Parathyroid adenoma (tissue), 2 donors: ENCODE data around the gene ADCY5.

Source experiments
- H2AFZ ChIP-seq: fragments of 300-600 bp; sonication (generic); one replicate; pipeline ENCODE4 v1.7.0; 2017; ENCODE audit warnings: antibody characterized with exemption, mild to moderate bottlenecking
- H3K27ac ChIP-seq: fragments of 300-600 bp; sonication (generic); one replicate; pipeline ENCODE4 v1.7.0; 2017
- H3K27me3 ChIP-seq: fragments of 300-600 bp; sonication (generic); one replicate; pipeline ENCODE4 v1.7.0; 2017; ENCODE audit warnings: low read length; ENCODE audit not compliant: control insufficient read depth, insufficient read depth
- H3K36me3 ChIP-seq: fragments of 300-600 bp; sonication (generic); one replicate; pipeline ENCODE4 v1.7.0; 2017; ENCODE audit warnings: low read length; ENCODE audit not compliant: control insufficient read depth, insufficient read depth
- H3K4me1 ChIP-seq: fragments of 300-600 bp; sonication (generic); one replicate; pipeline ENCODE4 v1.7.0; 2017; ENCODE audit warnings: control low read depth
- H3K4me2 ChIP-seq: fragments of 300-600 bp; sonication (generic); one replicate; pipeline ENCODE4 v1.7.0; 2017; ENCODE audit warnings: low read length
- H3K4me3 ChIP-seq: fragments of 300-600 bp; sonication (generic); one replicate; pipeline ENCODE4 v1.7.0; 2017; ENCODE audit warnings: low read depth, low read length
- H3K79me2 ChIP-seq: fragments of 300-600 bp; sonication (generic); one replicate; pipeline ENCODE4 v1.7.0; 2017; ENCODE audit warnings: control low read depth
- H3K9ac ChIP-seq: fragments of 300-600 bp; sonication (generic); one replicate; pipeline ENCODE4 v1.7.0; 2017; ENCODE audit warnings: mild to moderate bottlenecking
- H3K9me3 ChIP-seq: fragments of 300-600 bp; sonication (generic); one replicate; pipeline ENCODE4 v1.7.0; 2017; ENCODE audit warnings: low read length; ENCODE audit not compliant: control insufficient read depth
- TF ChIP-seq, protein P1 (sequence below): fragments of 300-600 bp; sonication (generic); IDR thresholded peaks from one replicate; pipeline ENCODE4 v1.7.0; 2017; ENCODE audit warnings: antibody characterized with exemption, mild to moderate bottlenecking
- donor health status: primary hyperparathyroidism.

ADCY5 gene

DNA sequence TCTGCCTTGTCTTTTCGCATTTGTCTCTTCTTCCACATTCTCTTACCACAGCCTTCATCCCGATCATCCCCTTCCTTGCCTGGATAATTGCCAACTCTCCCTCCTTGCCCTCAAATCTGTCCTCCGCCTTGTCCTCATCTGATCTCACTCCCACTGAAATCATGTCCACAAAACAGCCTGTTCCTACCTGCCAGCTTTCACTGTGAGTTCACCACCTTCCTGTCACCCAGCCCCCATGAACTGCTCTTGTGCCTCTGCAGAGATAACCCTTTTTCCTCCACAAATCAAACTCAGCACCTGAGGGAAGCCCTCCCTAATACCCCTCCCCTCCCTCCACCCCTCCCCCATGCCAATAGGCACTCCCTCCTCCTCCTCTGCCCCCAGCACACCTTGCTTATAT lies 4.8 kb upstream of the ADCY5 start:
- no peak overlapping the region for H3K4me2 ChIP-seq
- peak overlapping the region; percentile 63 for H2AFZ ChIP-seq
- no peaks in the 10 kb centered on the region for H3K4me1 ChIP-seq
- H3K79me2 ChIP-seq = no peaks in the 10 kb centered on the region
- H3K4me3 ChIP-seq = no peak overlapping the region
- no peaks in the 10 kb centered on the region for H3K9me3 ChIP-seq
- no peaks in the 10 kb centered on the region for H3K36me3 ChIP-seq
- no peak overlapping the region for H3K27ac ChIP-seq
- H3K9ac ChIP-seq = no peak overlapping the region
- H3K27me3 ChIP-seq = no peaks in the 10 kb centered on the region
- TF ChIP-seq, protein P1, sequence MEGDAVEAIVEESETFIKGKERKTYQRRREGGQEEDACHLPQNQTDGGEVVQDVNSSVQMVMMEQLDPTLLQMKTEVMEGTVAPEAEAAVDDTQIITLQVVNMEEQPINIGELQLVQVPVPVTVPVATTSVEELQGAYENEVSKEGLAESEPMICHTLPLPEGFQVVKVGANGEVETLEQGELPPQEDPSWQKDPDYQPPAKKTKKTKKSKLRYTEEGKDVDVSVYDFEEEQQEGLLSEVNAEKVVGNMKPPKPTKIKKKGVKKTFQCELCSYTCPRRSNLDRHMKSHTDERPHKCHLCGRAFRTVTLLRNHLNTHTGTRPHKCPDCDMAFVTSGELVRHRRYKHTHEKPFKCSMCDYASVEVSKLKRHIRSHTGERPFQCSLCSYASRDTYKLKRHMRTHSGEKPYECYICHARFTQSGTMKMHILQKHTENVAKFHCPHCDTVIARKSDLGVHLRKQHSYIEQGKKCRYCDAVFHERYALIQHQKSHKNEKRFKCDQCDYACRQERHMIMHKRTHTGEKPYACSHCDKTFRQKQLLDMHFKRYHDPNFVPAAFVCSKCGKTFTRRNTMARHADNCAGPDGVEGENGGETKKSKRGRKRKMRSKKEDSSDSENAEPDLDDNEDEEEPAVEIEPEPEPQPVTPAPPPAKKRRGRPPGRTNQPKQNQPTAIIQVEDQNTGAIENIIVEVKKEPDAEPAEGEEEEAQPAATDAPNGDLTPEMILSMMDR = no peak

DNA sequence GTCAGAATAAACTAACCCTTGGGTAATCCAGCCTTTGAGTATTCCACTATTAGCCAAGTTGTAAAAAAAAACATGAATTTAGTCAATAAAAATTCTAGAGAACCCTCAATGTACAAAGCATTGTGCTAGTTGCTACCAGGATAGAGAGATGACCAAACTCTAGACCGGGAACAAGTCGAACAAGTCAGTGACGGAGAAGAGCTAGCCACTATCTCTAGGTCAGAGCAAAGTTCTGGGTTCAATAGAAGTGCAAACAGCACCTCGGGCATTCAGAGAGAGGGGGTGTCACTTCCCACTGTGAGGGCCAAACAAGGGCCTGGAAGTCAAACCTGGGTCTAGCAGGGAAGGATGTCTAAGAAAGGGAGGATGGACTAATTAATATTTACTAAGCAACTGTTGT lies 2.3 kb upstream of the ADCY5 start:
- Histone ChIP-seq H2AFZ (no peak overlapping the region), H3K4me3 (no peak overlapping the region), H3K4me2 (no peak overlapping the region), H3K9me3 (no peaks in the 10 kb centered on the region), H3K4me1 (no peaks in the 10 kb centered on the region), H3K9ac (no peak overlapping the region), H3K79me2 (no peaks in the 10 kb centered on the region), H3K36me3 (no peaks in the 10 kb centered on the region), H3K27me3 (peaks cover 4% of the 10 kb centered on the region), H3K27ac (no peak overlapping the region)
- TF ChIP-seq, protein P1 = no peak

DNA sequence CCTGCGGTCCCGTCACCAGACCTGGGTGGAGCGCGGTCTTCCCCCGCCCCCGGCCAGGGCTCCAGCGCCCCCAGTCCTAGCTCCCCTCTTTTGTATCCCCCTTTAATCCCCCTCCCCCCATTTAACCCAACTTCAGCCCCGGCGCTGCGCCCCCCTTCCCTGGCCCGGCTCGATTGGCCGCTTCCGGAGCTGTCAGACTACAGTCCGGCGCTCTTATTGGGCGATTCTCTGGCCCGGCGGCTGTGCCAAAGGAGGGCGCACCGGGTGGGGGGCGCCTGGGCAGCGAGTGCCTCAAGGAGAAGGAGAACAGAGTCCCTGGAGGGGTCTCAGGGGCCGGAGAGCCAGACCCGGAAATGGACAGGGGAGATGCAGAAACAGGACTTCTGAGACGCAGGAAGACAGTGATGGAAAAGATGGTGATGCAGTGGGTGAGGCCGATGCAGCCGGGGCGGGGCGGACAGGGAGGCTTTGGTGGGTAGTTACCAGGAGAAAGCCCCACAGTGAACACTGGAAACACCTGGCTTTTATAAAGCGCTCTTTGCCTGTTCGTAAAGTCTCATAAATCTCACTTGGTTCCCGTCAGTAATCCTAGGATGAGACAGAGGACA lies 1.2 kb upstream of the ADCY5 start:
- Histone ChIP-seq H3K4me1 (no peaks in the 10 kb centered on the region), H3K9me3 (no peaks in the 10 kb centered on the region), H3K9ac (no peak overlapping the region), H3K27ac (no peak overlapping the region), H2AFZ (peak overlapping the region; percentile 99), H3K79me2 (no peaks in the 10 kb centered on the region), H3K36me3 (no peaks in the 10 kb centered on the region), H3K27me3 (peaks cover 4% of the 10 kb centered on the region), H3K4me2 (peak overlapping the region; percentile 74), H3K4me3 (peak overlapping the region; percentile 27)
- TF ChIP-seq, protein P1 = no peak

DNA sequence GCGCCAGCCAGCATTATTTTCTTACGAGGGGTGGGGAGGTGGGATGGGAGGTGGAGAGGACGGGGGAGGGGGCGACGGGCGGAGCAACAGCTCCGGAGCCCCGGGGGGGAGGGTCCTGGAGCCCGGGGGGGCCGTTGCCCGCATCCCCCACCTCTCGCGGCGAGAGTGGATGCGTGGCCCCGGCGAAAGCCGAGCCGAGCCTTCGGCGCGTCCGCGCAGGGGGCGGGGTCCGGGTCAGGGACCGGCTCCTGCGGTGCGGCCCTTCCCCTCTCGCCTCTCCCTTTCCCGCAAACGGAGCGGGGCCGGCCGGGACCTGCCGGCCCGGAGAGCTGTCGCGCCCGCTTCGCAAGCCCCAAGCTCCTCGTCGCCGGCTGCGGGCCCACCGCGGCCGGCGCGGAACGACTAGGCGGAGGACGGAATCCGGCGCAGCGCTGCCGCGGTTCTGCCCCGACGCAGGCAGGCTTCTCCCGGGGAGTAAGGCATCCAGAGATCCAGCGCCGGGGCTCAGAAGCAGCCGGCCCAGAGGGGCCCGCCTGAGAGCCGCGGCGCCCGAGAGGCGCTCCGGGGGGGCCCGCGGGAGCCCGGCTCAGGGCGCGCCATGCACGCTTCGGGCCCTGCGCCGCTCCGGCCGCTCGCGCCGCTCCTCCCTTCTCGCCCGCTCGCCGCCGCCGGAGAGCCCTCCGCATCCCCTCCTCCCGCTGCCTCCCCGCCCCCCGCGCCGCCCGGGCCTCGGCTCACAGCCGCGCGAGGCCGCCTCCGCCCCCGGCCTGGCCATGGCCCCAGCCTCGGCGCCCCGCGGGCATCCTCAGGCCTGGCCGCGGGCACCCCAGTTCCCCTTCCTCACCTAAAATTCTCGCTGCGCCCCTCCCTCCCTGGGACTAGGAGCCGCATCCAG lies 459 bp upstream of the ADCY5 start:
- TF ChIP-seq, protein P1 = no peak
- H3K4me2 ChIP-seq = peak overlapping the region; percentile 76
- H3K79me2 ChIP-seq = no peaks in the 10 kb centered on the region
- H3K4me3 ChIP-seq = peak overlapping the region; percentile 44
- H3K9me3 ChIP-seq = no peaks in the 10 kb centered on the region
- peak overlapping the region; percentile 40 for H3K27ac ChIP-seq
- H2AFZ ChIP-seq = peak overlapping the region; percentile 99
- H3K36me3 ChIP-seq = no peaks in the 10 kb centered on the region
- no peaks in the 10 kb centered on the region for H3K4me1 ChIP-seq
- H3K27me3 ChIP-seq = peaks cover 4% of the 10 kb centered on the region
- H3K9ac ChIP-seq = no peak overlapping the region
